C4-2B (cell line): ENCODE measurements around the gene ADAM12.

Experiments
- ZFX ChIP-seq: fragments of 450-650 bp; IDR thresholded peaks from 2 replicates; pipeline ENCODE4 v1.6.1; 2017
- TF ChIP-seq, protein P1 (sequence below): fragments of 450-650 bp; conservative IDR thresholded peaks from 2 replicates; pipeline ENCODE4 v1.5.1; 2017; ENCODE audit warnings: mild to moderate bottlenecking

DNA sequence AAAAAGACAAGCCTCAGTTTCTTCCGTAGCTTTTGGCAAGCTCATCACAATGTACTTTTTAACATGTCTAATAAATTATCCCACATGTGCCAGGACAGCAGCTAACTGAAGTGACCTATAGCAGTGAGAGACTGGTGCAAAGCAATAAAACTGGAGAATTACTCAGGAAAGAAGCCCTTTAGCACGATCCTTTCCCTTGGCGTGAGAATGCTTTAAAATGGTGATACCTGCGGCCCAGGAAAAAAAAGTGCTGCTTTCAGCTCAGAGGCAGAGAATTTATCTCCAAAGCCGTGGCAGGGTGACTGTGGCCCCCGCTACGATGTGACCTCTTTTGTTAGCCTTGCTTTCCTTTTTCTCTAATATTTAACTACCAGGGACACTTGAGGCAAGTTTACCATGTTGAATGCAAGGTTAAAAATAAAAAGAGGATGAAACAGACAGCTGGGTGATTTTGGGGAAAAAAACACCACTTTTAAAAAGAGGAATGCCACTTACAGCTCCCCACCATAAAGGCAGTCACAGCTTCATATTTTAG is 307.9 kb downstream of the ADAM12 start:
- TF ChIP-seq, protein P1, sequence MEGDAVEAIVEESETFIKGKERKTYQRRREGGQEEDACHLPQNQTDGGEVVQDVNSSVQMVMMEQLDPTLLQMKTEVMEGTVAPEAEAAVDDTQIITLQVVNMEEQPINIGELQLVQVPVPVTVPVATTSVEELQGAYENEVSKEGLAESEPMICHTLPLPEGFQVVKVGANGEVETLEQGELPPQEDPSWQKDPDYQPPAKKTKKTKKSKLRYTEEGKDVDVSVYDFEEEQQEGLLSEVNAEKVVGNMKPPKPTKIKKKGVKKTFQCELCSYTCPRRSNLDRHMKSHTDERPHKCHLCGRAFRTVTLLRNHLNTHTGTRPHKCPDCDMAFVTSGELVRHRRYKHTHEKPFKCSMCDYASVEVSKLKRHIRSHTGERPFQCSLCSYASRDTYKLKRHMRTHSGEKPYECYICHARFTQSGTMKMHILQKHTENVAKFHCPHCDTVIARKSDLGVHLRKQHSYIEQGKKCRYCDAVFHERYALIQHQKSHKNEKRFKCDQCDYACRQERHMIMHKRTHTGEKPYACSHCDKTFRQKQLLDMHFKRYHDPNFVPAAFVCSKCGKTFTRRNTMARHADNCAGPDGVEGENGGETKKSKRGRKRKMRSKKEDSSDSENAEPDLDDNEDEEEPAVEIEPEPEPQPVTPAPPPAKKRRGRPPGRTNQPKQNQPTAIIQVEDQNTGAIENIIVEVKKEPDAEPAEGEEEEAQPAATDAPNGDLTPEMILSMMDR, result no peak
- no peak for TF ChIP-seq ZFX
